H1 (cell line): ENCODE data around the gene IGFBP4. TPM values are rescaled to one million over a fixed set of nuclear protein-coding genes. Genes with fewer than 3 reads are reported as not detected.

Experiments used
- CTBP2 ChIP-seq: IDR thresholded peaks from 2 replicates; pipeline ENCODE4 v1.7.0; 2011; ENCODE audit warnings: borderline replicate concordance, mild to moderate bottlenecking, moderate library complexity, mixed read lengths, low read length; ENCODE audit not compliant: insufficient read depth, insufficient read length
- NANOG ChIP-seq: IDR thresholded peaks from 2 replicates; pipeline ENCODE4 v1.6.1; 2011; ENCODE audit warnings: low read length, low read depth, mild to moderate bottlenecking, inconsistent platforms; ENCODE audit not compliant: insufficient read depth, poor library complexity, severe bottlenecking
- POU5F1 ChIP-seq: IDR thresholded peaks from 2 replicates; pipeline ENCODE4 v1.6.1; 2011; ENCODE audit warnings: low read depth, mild to moderate bottlenecking, low read length, moderate library complexity
- polyA plus RNA-seq, 7 experiments: library from polyadenylated mRNA; depleted of rRNA in 3 of 7; stranded (reverse) in 5 of 7; unstranded in 2 of 7; fragments of >200 nt in 5 of 7; fragments of 200-250 nt in 2 of 7; gene quantifications; 1 replicate in 5 of 7; 2 replicates in 1 of 7; 4 replicates in 1 of 7; pipeline versions ENCODE4 v1.2.1 to v1.2.3, GENCODE V29; 2011 to 2013; ENCODE audit warnings: missing spikeins in 2 of 7, mixed read lengths in 2 of 7
- total RNA-seq: library from RNA; stranded (reverse); fragmentation: NEBNext Ultra II Directional; extraction: Animal tissue kit (Norgen Biotek cat#: 25700); gene quantifications from 2 replicates; pipeline ENCODE4 v1.2.1, GENCODE V29; 2021

The IGFBP4 gene
- total and polyA plus RNA-seq, 2 of the 8 experiments (the other 6 are each of a cell fraction or from before 2014, with no cell fraction given): 85.5 to 105 TPM

GRCh38 chr17:40416671-40417070 lies 26.6 kb upstream of the IGFBP4 start (continued):
- no peak for TF ChIP-seq CTBP2
- no peak for TF ChIP-seq POU5F1
- no peak for TF ChIP-seq NANOG
